ENCODE data around the gene PHLPP1. TPM values are rescaled to one million over a fixed set of nuclear protein-coding genes. Genes with fewer than 3 reads are reported as not detected.

The PHLPP1 gene
- total and polyA plus RNA-seq, 9 of the 15 experiments (the other 6 are each of a cell fraction or from before 2014, with no cell fraction given) = 0.56 to 9.0 (median 4.5) TPM

GRCh38 chr18:62678847-62679485 lies 36.4 kb upstream of the PHLPP1 start:
- DNase-seq (ENCODE audit: extremely low read depth in 1 of 4, low spot score in 3 of 4) (no peak), ATAC-seq (no peak), FAIRE-seq (no peak)
- no TSS peak for BruUV-seq (replicated peaks)
- no peak overlapping the region for H3K9ac ChIP-seq (ENCODE audit: insufficient read depth in 1 of 2, low read depth in 2 of 2, low read length in 2 of 2)
- TF ChIP-seq ZBTB7A (IDR thresholded peaks at IDR 0.05; ENCODE audit: borderline replicate concordance, control insufficient read depth, low read depth, low read length) = no peak
- TF ChIP-seq, protein P1, sequence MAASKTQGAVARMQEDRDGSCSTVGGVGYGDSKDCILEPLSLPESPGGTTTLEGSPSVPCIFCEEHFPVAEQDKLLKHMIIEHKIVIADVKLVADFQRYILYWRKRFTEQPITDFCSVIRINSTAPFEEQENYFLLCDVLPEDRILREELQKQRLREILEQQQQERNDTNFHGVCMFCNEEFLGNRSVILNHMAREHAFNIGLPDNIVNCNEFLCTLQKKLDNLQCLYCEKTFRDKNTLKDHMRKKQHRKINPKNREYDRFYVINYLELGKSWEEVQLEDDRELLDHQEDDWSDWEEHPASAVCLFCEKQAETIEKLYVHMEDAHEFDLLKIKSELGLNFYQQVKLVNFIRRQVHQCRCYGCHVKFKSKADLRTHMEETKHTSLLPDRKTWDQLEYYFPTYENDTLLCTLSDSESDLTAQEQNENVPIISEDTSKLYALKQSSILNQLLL (CRISPR knock-in tag; IDR thresholded peaks at IDR 0.05; ENCODE audit: borderline replicate concordance) = no peak
- no peak for TF ChIP-seq RBM25 (IDR thresholded peaks at IDR 0.05; ENCODE audit: low read depth, low read length, severe bottlenecking)
- ChIA-PET CTCF (ENCODE audit: low intra/inter-chr PET ratio) (no interaction called here), POLR2A (no interaction called here)
- in situ Hi-C loops (cut with MboI) (no loop called here), intact Hi-C loops (cut with micrococcal nuclease) (no loop called here)
- H4K20me1 ChIP-seq (replicated peaks; ENCODE audit: control insufficient read depth, insufficient read depth, low read length) = no peaks in the 10 kb centered on the region
- no peak overlapping the region for H3K27ac ChIP-seq (ENCODE audit: extremely low read depth, low read depth, low read length)
- H3K4me2 ChIP-seq (ENCODE audit: insufficient read depth, low read length) = no peak overlapping the region
- no peaks in the 10 kb centered on the region for H3K9me1 ChIP-seq (ENCODE audit: control insufficient read depth, insufficient read depth, low read length)
- WGBS (ENCODE audit: insufficient coverage, low coverage, missing lambda C conversion rate) = 49% methylated on average over 9 of the region's 9 CpGs
- no peak overlapping the region for H3K4me3 ChIP-seq
- H2AFZ ChIP-seq (ENCODE audit: low read depth, low read length) = peak overlapping the region; percentile 55; the same call in 1 of the 2 replicates
- H3K27me3 ChIP-seq (ENCODE audit: control insufficient read depth in 2 of 2, insufficient read depth in 2 of 2, low read length in 2 of 2) = no peaks in the 10 kb centered on the region
- H3K79me2 ChIP-seq (ENCODE audit: control insufficient read depth, insufficient read depth, low read length) = no peaks in the 10 kb centered on the region
- no peaks in the 10 kb centered on the region for H3K36me3 ChIP-seq (ENCODE audit: control insufficient read depth, insufficient read depth, low read length)
- H3K9me3 ChIP-seq (replicated peaks; ENCODE audit: control insufficient read depth, insufficient read depth, low read depth, low read length) = no peaks in the 10 kb centered on the region
- H3K4me1 ChIP-seq (replicated peaks in 1 of 2; ENCODE audit: control insufficient read depth in 2 of 2, insufficient read depth in 2 of 2, low read length in 2 of 2) = no peaks in the 10 kb centered on the region

GRCh38 chr18:62682371-62682770 lies 33.0 kb upstream of the PHLPP1 start:
- in situ Hi-C loops (cut with MboI) = no loop called here
- Histone ChIP-seq H3K9me3 (replicated peaks; ENCODE audit: control insufficient read depth, insufficient read depth, low read depth, low read length) (no peaks in the 10 kb centered on the region), H3K4me1 (replicated peaks in 1 of 2; ENCODE audit: control insufficient read depth in 2 of 2, insufficient read depth in 2 of 2, low read length in 2 of 2) (no peaks in the 10 kb centered on the region), H3K36me3 (ENCODE audit: control insufficient read depth, insufficient read depth, low read length) (no peaks in the 10 kb centered on the region), H3K9ac (ENCODE audit: insufficient read depth in 1 of 2, low read depth in 2 of 2, low read length in 2 of 2) (no peak overlapping the region), H3K27ac (ENCODE audit: extremely low read depth, low read depth, low read length) (no peak overlapping the region), H3K27me3 (ENCODE audit: control insufficient read depth in 2 of 2, insufficient read depth in 2 of 2, low read length in 2 of 2) (no peaks in the 10 kb centered on the region), H3K4me2 (ENCODE audit: insufficient read depth, low read length) (no peak overlapping the region), H4K20me1 (replicated peaks; ENCODE audit: control insufficient read depth, insufficient read depth, low read length) (no peaks in the 10 kb centered on the region), H2AFZ (ENCODE audit: low read depth, low read length) (no peak overlapping the region), H3K9me1 (ENCODE audit: control insufficient read depth, insufficient read depth, low read length) (no peaks in the 10 kb centered on the region), H3K4me3 (no peak overlapping the region), H3K79me2 (ENCODE audit: control insufficient read depth, insufficient read depth, low read length) (no peaks in the 10 kb centered on the region)
- 26% methylated on average over 2 of the region's 4 CpGs for WGBS (ENCODE audit: insufficient coverage, low coverage, missing lambda C conversion rate)
- CTCF ChIA-PET (ENCODE audit: low intra/inter-chr PET ratio) = no interaction called here
- no peak for FAIRE-seq
- no peak for DNase-seq (ENCODE audit: extremely low read depth in 1 of 4, low spot score in 3 of 4)
- intact Hi-C loops (cut with micrococcal nuclease) = no loop called here
- POLR2A ChIA-PET = no interaction called here
- no peak for ATAC-seq
- no TSS peak for BruUV-seq (replicated peaks)
- TF ChIP-seq, protein P2, sequence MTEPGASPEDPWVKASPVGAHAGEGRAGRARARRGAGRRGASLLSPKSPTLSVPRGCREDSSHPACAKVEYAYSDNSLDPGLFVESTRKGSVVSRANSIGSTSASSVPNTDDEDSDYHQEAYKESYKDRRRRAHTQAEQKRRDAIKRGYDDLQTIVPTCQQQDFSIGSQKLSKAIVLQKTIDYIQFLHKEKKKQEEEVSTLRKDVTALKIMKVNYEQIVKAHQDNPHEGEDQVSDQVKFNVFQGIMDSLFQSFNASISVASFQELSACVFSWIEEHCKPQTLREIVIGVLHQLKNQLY (CRISPR knock-in tag; conservative IDR thresholded peaks at IDR 0.05) = no peak
- TF ChIP-seq ZNF830 (CRISPR knock-in tag; IDR thresholded peaks at IDR 0.05) = no peak
